K562 (cell line): Measurements from ENCODE around the gene CDC42EP5. TPM values are rescaled to one million over a fixed set of nuclear protein-coding genes. Genes with fewer than 3 reads are reported as not detected.

Experiments used
- CBX1 ChIP-seq: sonication (generic); IDR thresholded peaks from 2 replicates; pipeline ENCODE4 v1.6.1; 2016; ENCODE audit warnings: antibody characterized with exemption, low read depth, mild to moderate bottlenecking
- FOXK2 ChIP-seq, 2 experiments: fragments of 450-650 bp; IDR thresholded peaks in 1 of 2; conservative IDR thresholded peaks in 1 of 2; 2 replicates each; pipeline ENCODE4 v1.6.1; 2016; ENCODE audit warnings: low read depth in 2 of 2, mild to moderate bottlenecking in 1 of 2
- HNRNPLL ChIP-seq: fragments of 200-400 bp; formaldehyde crosslinking; IDR thresholded peaks from 2 replicates; pipeline ENCODE4 v1.6.1; 2017; ENCODE audit warnings: low read length, low read depth, mild to moderate bottlenecking; ENCODE audit not compliant: poor library complexity, severe bottlenecking
- RAD21 ChIP-seq, 2 experiments: fragments of 250-450 bp in 1 of 2; fragments of 450-650 bp in 1 of 2; sonication (Bioruptor Pico) in 1 of 2; formaldehyde crosslinking in 1 of 2; IDR thresholded peaks in 1 of 2; conservative IDR thresholded peaks in 1 of 2; 2 replicates each; pipeline versions ENCODE4 v1.4.0 to v1.8.0; 2020 to 2022; ENCODE audit warnings: mild to moderate bottlenecking in 2 of 2, moderate library complexity in 1 of 2
- RBM14 ChIP-seq: fragments of 200-400 bp; formaldehyde crosslinking; IDR thresholded peaks from 2 replicates; pipeline ENCODE4 v1.6.1; 2018; ENCODE audit warnings: low read depth, mild to moderate bottlenecking, low read length, moderate library complexity, borderline replicate concordance; ENCODE audit not compliant: insufficient read depth
- RNF2 ChIP-seq: sonication (generic); IDR thresholded peaks from 2 replicates; pipeline ENCODE4 v1.6.1; 2016
- SMARCE1 ChIP-seq: fragments of 450-650 bp; IDR thresholded peaks from 2 replicates; pipeline ENCODE4 v1.7.1; 2016; ENCODE audit warnings: mild to moderate bottlenecking
- SOX6 ChIP-seq: fragments of 450-650 bp; IDR thresholded peaks from 2 replicates; pipeline ENCODE4 v1.6.1; 2014; ENCODE audit warnings: mild to moderate bottlenecking
- SREBF2 ChIP-seq: sonication (generic); formaldehyde crosslinking; IDR thresholded peaks from 2 replicates; pipeline ENCODE4 v1.4.0; 2020; ENCODE audit warnings: mild to moderate bottlenecking, missing genetic modification reagents
- YY1 ChIP-seq, 3 experiments: IDR thresholded peaks; 2 replicates each; pipeline ENCODE4 v1.6.1; 2011; ENCODE audit warnings: low read length in 2 of 3, mild to moderate bottlenecking in 2 of 3, moderate library complexity in 2 of 3, borderline replicate concordance in 1 of 3, control low read depth in 1 of 3, low read depth in 1 of 3; ENCODE audit not compliant: insufficient read depth in 3 of 3, insufficient replicate concordance in 2 of 3, control insufficient read depth in 1 of 3, insufficient read length in 1 of 3; ENCODE audit errors: extremely low read depth in 1 of 3
- ZBTB1 ChIP-seq: sonication (generic); formaldehyde crosslinking; IDR thresholded peaks from 2 replicates; pipeline ENCODE4 v1.8.1; 2023; ENCODE audit warnings: missing genetic modification reagents, low read depth, mild to moderate bottlenecking, borderline replicate concordance
- ZBTB40 ChIP-seq, 2 experiments: fragments of 450-650 bp in 1 of 2; sonication (generic) in 1 of 2; formaldehyde crosslinking in 1 of 2; IDR thresholded peaks; 2 replicates each; pipeline versions ENCODE4 v1.7.1 to v1.9.0; 2016 to 2022; ENCODE audit warnings: inconsistent platforms in 1 of 2, mild to moderate bottlenecking in 1 of 2, missing genetic modification reagents in 1 of 2
- ZNF12 ChIP-seq: sonication (generic); formaldehyde crosslinking; IDR thresholded peaks from 2 replicates; pipeline ENCODE4 v1.4.0; 2020; ENCODE audit warnings: mild to moderate bottlenecking, missing genetic modification reagents
- ZNF764 ChIP-seq: fragments of 250-450 bp; sonication (Bioruptor Pico); IDR thresholded peaks from 2 replicates; pipeline ENCODE4 v1.4.0; 2020; ENCODE audit warnings: low read depth, mild to moderate bottlenecking, moderate library complexity
- ZSCAN29 ChIP-seq: fragments of 450-650 bp; IDR thresholded peaks from 2 replicates; pipeline ENCODE4 v1.6.1; 2017
- polyA plus RNA-seq, 8 experiments: library from polyadenylated mRNA; depleted of rRNA in 4 of 8; stranded (reverse) in 5 of 8; unstranded in 3 of 8; fragments of >200 nt; fragmentation: Nextera tagmentation in 2 of 8; fragmentation: Illumina TruSeq in 1 of 8; extraction: Ambion mirVana in 2 of 8; extraction: Trizol in 1 of 8; gene quantifications; 2 replicates each; pipeline versions ENCODE4 v1.2.1 to v1.2.3, GENCODE V29; 2011 to 2014; ENCODE audit warnings: inconsistent platforms in 1 of 8, missing spikeins in 1 of 8
- total RNA-seq, 7 experiments: library from RNA; depleted of rRNA in 6 of 7; stranded (reverse); fragments of >200 nt in 6 of 7; fragmentation: Illumina TruSeq in 2 of 7; extraction: Trizol in 2 of 7; gene quantifications; 2 replicates each; pipeline versions ENCODE4 v1.2.1 to v1.2.3, GENCODE V29; 2011 to 2021; ENCODE audit warnings: low replicate concordance in 1 of 7
- TF ChIP-seq, protein P1 (sequence below): sonication (generic); formaldehyde crosslinking; IDR thresholded peaks from 2 replicates; pipeline ENCODE4 v1.9.0; 2022; ENCODE audit warnings: mild to moderate bottlenecking, missing genetic modification reagents
- TF ChIP-seq, protein P2 (sequence below): IDR thresholded peaks from 2 replicates; pipeline ENCODE4 v1.6.1; 2011; ENCODE audit not compliant: insufficient read length; ENCODE audit errors: extremely low read depth

The CDC42EP5 gene
- total and polyA plus RNA-seq, 9 of the 15 experiments (the other 6 are each of a cell fraction or from before 2014, with no cell fraction given): 0.15 to 0.38 TPM; not detected in 7

DNA sequence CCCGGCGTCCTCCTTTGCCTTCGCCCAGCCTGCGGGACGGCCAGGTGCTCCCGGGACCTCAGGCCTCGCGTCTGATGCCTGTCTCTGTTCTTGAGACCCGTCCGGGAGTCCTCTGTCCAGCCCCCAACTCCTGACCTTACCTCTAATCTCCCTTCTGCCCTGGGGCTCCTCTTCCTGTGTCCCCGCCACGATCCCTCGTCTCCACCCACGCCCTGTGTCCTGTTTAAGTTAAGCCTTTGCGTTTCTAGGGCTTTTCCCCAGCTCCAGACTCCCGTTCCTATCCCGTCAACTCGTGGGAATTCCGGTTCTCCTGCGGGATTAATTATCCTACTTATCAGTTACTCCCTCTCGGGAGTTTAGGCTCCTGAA lies 23.4 kb downstream of the CDC42EP5 start (continued):
- TF ChIP-seq ZBTB40 (IDR thresholded peaks at IDR 0.05) (0 out of 2 replicates have a peak, but pooled peaks have one; percentile 26), ZBTB40 (CRISPR knock-in tag; IDR thresholded peaks at IDR 0.05) (no peak), RAD21 (CRISPR knock-in tag; conservative IDR thresholded peaks at IDR 0.05 in 1 of 2, IDR thresholded peaks at IDR 0.05 in 1 of 2) (no peak), RBM14 (no peak), SMARCE1 (0 out of 2 replicates have a peak, but pooled peaks have one; percentile 16), YY1 (IDR thresholded peaks at IDR 0.05; ENCODE audit: borderline replicate concordance in 1 of 3, control insufficient read depth in 1 of 3, extremely low read depth in 1 of 3, insufficient read depth in 3 of 3, insufficient read length in 1 of 3, insufficient replicate concordance in 2 of 3, low read depth in 1 of 3, low read length in 2 of 3) (no peak), SOX6 (no peak), SREBF2 (CRISPR knock-in tag) (no peak), ZNF764 (CRISPR knock-in tag) (no peak), RNF2 (no peak), ZNF12 (CRISPR knock-in tag) (no peak), HNRNPLL (no peak), CBX1 (no peak), ZBTB1 (CRISPR knock-in tag) (0 out of 2 replicates have a peak, but pooled peaks have one; percentile 34), FOXK2 (conservative IDR thresholded peaks at IDR 0.05 in 1 of 2, IDR thresholded peaks at IDR 0.05 in 1 of 2; ENCODE audit: low read depth in 2 of 2) (no peak), ZSCAN29 (no peak)
- TF ChIP-seq, protein P1, sequence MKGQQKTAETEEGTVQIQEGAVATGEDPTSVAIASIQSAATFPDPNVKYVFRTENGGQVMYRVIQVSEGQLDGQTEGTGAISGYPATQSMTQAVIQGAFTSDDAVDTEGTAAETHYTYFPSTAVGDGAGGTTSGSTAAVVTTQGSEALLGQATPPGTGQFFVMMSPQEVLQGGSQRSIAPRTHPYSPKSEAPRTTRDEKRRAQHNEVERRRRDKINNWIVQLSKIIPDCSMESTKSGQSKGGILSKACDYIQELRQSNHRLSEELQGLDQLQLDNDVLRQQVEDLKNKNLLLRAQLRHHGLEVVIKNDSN (CRISPR knock-in tag): no peak
- TF ChIP-seq, protein P2, sequence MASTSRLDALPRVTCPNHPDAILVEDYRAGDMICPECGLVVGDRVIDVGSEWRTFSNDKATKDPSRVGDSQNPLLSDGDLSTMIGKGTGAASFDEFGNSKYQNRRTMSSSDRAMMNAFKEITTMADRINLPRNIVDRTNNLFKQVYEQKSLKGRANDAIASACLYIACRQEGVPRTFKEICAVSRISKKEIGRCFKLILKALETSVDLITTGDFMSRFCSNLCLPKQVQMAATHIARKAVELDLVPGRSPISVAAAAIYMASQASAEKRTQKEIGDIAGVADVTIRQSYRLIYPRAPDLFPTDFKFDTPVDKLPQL: no peak
